GM19438 (cell line): Measurements from ENCODE around the gene NENF.
A peak's percentile ranks its signal among the peaks of the same experiment; 100 is the strongest.

Source experiments
- ATAC-seq: cut with Tn5 transposase; IDR thresholded peaks from one replicate; pipeline ENCODE4 v1.9.1; 2021; ENCODE audit warnings: low read depth; ENCODE audit not compliant: unreplicated experiment

The NENF gene

DNA sequence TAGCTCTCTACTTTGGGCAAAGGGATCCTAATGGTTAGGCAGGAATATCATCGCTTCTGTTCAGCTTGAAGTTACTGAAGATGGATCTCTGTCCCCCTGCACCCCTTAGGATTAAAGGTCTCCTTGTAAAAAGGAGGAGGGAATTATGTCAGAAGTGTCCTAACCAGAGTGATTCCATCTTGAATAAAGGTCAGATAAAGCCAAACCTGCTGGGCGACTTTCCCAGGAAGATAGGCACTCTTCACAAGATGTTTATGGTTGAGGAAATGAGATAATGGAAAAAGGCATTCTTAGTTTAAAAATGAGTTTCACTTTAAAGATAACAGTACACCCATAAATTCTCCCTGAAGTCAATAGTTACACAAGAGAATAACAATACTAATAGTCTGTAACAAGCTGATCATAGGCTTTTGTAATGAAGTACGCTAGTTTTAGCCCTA is 1.7 kb upstream of the NENF start:
- ATAC-seq: no peak

DNA sequence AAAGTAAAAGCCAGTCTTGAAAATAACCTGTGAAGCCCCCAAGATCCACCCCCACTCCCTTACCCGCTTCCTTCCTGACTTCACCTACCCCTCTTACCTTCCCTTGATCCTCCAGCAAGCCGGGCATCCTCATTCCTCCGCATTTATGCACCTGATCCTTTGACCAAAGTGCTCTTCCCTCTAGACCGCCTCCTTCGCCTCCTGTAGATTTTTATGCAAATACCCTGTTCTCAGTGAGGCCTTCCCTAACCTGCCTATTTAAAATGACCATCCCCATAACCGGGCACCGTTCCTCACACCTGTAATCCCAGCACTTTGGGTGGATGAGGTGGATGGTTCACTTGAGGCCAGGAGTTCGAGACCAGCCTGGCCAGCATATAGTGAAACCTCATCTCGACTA is 1.1 kb upstream of the NENF start:
- no peak for ATAC-seq

DNA sequence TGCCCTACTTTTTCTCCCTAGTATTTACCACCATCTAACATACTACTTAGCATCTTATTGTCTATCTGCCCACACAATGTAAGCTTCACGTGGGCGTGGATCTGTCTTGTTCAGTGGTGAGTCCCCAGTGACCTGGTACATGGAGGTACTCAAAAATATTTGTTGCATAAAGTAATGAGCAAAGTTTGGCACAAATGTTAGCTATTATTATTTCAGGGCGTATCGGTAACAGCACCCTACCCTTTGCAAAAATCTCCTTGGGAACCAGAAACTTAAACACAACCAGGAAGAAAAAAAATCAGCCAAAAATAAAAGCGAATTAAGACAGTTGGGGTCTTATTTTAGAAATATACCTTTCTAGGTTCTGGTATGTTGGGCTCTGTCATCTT is 454 bp upstream of the NENF start:
- no peak for ATAC-seq

DNA sequence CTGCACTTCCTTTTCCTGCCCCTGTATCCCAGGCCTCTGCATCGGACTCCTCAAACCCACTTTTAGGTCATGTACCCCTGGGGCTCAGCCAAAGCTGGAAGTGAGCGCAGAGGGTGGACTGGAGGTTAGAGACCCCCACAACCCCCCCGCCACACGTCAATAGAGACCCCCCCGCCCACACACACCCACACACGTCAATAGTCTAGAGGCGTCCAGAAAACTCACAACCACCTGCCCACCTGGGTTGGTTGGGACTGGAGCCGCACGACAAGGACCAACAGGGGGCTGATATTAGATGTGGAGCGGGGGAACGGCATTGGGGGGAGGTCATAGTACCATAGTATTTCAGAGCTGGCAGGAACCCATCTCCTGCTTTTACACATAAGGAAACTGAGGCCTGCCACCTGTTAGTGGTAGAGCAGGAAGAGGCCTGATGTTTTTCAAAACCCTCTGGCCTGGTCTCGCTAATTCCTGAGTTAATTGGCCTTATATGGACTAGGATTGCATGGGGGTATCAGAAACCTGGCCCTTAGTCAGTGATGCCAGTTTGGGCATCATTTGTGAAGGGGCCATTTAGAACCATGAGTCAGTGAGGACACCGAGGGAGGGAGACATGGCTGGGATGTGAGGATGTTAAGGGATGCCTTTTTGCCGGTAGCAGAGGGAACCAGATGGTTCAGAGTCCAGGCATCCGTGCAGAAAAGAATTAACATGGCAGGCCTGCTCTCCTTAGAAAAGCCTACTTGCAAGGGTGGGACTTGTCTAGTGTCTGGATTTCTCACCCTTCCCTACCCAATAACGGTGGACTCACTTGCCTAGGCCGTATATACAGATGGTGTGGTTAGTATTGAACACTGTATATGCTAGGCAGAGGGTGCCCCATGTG is 1.1 kb downstream of the NENF start:
- ATAC-seq: no peak

DNA sequence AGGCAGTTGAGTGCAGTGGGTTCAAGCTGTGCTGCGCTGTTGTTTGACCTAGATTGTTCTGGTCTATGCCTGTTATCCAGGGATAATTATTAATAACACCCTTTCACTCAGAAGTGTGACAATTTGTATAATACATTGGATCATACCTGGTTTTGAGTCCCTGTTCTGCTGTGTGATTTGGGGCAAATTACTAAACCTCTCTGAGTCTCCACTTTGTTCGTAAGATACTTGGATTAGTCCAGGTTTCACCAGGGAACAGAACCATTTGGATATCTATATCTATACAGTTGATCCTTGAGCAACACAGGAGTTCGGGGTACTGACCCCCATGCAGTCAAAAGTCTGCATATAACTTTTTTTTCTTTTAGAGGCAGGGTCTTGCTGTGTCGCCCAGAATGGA is 2.3 kb downstream of the NENF start:
- ATAC-seq: no peak

DNA sequence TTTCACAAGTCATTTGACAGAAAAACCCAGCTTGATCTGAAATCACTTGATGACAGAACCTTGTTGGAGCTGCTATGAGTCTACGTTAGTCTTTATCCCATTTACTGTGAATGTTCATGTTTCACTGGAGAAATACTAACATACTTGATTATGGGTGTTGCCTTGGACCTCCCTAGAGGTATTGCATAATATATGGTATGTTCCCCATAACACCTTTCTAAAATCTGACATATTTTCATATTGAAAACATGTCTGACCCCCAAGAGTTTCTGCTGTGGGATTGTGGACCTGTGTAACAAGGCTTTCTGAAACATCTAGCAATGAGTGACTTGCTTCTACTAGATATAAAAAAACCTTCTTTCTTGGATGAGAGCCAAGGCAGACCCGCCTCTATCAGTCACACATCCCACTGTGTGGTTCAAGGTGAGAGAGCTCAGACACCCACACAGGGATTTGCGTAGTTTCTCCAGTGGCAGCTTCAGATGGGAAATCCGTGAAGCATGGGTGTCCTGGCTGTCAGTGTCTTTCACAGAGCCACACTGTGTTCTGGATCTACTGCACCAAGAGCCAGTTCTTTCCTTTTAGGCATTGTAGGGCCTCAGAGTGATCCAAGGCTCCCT is 4.6 kb downstream of the NENF start:
- no peak for ATAC-seq

DNA sequence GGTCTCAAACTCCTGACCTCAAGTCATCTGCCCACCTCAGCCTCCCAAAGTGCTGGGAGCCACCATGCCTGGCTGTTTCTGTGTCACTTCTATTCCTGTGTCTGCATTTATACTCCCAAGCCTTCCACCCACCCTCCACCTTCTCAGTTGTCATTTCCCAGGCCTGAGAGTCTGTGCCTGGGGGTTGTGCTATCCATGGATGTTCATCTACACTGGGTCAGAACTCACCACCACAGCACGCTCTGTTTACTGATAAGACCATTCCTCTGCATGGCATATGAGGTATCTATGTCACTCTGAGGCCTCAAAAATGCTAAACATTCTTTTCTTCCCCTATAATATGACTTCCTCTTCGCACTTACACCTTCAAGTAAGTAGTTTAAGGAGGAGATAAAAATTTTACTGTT is 6.1 kb downstream of the NENF start:
- ATAC-seq: no peak

DNA sequence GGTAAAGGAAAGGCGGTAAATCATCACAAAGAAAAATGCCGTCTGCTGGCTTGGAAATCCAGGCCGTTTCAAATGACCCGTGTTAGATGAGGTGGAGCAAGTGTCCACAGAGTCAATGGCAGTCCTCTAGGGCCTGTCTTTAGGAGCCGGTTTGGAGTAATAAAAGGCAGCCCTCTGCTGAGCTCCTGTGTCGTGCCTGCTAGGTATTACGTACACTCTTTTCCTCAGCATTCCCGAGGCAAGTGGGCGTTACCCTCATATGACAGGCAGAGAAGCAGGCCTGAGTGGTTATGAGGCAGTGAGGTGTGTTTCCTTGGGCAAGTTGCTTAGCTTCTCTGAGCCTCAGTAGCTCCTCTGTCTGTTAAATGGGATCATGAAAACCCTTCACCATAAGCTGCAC is 7.7 kb downstream of the NENF start:
- no peak for ATAC-seq

DNA sequence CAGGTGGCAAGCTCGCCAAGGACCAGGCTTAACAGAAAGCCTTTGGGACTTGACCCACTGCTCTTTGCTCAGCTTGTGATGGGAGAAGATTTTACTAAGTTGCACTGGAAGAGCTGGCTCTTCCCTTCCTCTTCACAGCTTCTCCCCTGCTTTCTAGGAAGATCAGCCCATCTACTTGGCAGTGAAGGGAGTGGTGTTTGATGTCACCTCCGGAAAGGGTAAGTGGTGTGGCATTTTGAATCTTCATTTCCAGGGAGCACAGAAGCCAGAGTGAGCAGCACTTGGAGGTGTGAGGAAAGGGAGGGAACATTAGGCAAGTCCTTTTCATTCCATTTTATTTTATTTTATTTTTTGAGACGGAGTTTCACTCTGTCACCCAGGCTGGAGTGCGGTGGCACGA is 9.7 kb downstream of the NENF start:
- no peak for ATAC-seq

DNA sequence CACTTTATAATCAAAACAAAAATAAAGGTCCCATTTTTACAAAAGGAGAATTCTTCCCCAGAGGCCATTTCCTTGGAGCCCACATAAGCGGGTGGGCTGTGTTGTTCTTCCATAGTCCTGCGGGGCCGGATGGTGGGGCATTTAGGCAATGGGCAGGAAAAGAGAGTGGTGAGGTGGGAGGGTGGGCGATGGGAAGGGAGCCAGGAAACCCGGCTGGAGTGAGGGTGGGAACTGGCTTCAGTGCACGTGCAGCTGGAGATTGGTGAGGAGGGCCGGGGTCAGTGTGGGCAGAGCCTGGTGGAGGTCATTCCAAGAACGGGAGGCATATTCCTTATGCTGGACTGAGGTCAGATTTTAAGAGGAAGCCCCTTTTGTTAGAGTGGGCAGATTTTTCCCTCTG is 13.6 kb downstream of the NENF start:
- no peak for ATAC-seq

DNA sequence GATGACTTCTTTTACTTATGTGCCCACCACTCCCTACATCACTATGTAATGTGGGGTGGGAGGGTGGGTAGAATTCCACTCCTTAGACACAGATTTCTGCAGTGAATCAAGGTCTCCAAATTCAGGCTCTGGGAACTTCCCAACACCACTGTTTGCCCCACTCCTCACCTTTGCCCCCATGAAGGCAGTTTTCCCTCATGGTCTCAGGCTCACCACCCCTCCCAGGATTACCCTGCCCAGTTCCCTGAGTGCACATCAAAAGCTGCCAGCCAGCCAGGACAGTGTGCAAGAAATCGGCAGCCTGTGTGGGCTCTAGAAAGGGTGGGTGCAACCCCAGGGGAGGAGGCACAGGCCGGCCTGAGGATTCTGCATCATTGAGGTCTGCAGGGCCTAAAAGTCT is 14.8 kb downstream of the NENF start:
- ATAC-seq: no peak

DNA sequence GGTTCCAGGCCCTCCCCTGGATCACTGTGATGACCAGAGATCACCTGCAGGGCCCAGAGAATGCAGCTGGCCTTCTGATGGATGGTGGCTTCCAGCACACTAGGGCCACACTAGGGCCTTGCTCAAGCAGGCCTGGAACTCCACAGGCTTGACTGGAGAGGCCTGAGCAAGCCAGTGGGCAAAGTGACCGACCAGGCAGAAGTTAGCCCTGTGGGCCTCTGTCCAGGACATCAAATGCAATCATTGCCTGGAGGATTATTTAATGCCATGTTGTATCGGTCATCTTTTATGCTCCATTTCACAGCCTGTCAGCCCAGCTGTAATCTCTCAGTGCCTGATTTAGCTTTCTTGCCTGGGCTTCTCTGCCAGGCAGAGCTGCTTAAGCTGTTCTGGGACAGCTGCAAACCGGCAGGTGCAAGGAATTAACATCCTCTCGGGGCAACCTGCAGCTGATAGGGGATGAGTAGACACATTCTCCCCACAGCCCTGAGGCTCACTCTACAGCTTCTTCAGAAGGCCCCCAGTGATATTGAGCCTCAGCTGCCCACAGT is 17.7 kb downstream of the NENF start:
- no peak for ATAC-seq

DNA sequence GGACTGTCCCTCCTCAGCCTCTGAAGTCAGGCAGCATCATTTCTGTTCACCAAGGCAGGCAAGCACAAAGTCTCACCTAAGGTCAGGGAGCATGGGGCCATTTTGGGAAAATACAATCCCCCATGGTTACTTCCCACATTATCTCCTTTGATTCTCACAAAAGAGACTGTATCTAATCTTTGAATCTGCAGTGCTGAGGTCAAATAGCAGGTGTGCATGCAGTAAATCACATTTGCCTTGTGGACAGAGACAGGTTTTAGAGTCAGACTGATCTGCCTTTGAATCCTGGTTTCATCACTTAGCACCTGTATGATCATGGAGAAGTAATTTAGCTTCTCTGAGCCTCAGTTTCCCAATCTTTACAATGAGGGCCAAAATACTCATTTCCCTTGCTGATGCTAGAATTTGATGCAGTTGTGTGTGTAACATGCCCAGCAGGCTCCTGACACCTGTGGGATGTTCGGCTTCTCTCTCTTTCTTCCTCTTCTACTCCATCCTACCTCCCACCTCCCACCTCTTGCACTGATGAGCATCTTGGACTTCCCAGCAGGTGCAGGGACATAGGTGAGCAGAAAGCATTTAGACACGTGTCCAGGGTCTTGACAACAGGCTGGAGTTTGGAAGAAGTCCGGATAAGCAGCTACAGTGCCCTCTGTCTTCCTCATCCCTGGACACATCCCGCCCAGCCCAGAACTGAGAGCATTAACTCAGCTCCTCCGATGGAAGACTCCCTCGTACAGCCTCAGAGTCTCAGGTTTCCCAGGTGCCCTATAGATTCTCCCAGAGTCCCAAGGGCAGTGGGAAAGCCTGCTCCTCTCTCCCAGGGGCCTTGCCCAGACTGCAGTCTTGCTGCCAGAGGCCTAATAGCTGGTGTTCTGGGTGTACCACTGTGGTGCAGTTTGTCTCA is 18.9 kb downstream of the NENF start:
- ATAC-seq: no peak

DNA sequence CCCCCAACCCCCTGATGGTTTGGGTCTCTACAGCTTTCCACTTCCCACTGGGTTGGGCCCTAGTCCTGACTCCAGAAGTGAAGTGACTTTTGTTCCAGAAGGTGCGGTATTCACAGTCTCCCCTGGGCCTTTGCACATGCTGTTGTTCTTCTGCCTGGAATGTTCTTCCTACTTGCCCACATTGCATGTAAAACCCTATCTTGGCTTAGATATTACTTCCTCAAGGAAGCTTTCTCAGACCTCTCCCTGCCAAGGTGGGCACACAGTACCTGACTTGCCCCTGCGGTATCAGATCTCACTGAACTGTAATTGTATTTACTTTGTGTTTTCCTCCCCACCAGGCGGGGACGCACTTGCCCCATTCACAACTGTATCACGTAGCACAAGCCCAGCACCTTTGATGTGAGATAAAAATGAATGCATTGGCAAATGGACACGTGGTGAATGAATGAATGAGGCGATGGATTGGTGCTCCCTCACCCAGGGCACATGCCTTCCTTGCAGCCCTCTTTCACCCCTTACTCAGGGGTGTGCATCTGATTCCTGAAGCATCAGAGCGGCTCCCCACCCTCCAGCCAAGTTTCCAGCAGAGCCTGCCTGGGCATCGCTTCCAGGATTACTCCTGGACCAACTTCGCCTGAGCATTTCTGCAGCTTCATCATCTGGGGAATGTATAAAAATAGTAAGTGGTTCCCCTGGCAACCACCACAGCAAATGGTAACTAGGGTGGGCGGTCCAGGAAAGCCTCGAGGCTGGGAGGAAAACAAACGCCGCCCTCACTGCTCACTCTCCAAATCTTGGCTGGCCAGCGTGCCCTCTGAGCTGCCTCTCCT is 19.8 kb downstream of the NENF start:
- ATAC-seq: no peak

DNA sequence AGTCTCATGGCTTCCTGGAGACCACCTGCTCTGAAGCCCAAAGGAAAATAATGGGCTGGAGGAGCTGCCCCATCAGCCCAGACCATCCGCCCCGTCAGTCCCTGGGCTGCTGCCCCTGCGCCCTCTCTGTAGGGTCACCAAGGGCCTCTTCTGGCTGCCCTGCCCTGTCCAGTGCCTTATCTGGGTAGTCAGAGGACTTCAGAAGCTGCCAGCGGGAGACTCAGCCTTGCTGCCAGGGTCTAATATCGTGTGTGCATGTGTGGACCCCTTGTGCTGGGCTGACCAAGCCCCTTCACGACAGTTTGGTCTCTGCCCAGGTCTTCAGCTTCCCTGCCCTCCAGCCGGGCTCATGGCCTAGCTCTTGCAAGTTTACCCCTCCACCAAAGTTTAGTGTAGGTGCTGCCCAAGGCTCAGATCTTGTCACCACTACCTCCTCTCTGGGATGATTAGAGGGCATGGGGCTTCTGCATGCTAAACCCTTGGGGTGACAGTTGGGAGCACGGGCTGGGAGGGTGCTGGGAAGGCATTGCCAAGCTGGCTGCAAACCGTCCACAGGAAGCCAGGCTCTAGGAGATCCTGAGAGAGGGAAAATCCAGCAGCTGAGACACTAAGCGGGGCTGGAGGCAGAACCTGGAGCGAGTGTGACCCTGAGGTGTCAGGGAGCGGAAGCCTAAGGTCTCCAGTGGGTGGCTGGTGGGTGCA is 20.6 kb downstream of the NENF start:
- ATAC-seq: no peak

DNA sequence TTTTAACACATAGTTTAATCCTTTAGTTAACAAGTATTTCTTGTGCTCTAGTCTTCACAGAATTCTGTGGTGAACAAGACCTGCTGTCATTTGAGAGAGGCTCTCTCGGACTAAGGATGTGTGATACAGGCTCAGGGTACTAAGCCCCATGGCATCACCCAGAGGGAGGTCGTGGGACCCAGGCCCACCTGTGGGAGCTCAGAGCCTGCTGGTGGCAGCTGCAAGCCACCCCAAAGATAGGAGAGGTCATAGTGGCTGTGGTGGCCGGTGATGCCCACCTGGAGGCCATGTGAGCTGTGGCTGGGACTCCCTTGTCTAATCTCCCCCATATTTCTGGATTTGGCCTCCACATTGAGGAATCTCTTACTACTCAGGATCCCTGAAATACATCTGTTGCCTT is 22.0 kb downstream of the NENF start:
- no peak for ATAC-seq

DNA sequence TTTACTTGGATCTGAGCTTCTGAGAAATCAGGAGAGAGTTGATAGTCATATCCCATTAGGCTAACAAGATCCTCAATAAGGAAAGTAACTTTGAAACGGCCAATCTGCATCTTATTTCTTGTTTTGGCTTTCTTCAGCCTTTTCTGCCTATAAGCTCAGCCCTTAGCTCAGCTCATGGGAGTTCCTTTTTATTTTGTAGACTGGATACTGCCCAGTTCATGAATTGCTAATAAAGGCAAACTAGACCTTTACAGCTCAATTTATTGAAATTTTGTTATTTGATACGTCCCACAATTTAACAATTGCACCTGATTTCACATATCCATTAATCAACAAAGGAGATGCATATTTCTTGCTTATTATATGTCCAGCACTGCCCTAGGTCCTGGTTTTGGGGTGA is 22.7 kb downstream of the NENF start:
- no peak for ATAC-seq

DNA sequence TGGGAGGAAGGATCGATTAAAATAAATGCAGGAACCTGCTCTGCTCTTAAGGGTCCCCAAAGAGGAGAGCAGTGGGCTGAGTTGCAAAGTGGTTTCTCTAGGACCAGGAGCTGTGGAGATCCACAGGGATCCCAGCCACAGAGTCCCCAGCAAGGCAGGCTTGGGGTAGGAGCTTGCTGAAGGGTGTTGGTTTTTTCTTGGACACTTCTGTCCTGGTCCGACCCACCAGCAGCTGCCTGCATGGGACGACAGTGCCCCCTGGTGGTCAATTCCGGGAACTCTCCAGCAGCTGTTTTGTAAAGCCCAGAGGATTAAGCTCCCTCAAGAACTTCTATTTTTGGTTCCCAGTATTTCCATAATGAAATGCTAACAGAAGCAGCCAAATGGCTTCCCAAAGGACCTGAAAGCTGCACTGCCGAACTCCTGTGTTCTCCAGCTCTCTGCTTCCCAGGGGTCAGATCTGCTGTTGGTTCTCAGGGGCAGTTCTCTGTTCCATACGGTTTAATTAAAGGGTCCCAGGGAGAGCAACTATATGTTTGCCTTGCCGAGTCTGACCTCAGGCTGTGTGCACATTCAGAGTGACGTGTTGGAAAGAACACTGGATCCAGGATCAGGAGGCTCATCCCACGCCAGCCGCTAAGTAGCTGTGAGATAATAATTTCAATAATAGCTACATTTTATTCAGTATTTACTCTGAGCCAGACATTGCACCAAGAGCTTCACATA is 23.2 kb downstream of the NENF start:
- ATAC-seq: peak; percentile 76
